ENCODE measurements around the gene PPP4R3B. TPM values are rescaled to one million over a fixed set of nuclear protein-coding genes. Genes with fewer than 3 reads are reported as not detected.
"Not testable (repeated sequence)": the region's sequence is repeated elsewhere in the genome, so short reads cannot be mapped to it uniquely, and the experiment has no call there.

The PPP4R3B gene
- total and polyA plus RNA-seq, 4 experiments from 2014 or later: 76.7 to 114 (median 97.8) TPM

DNA sequence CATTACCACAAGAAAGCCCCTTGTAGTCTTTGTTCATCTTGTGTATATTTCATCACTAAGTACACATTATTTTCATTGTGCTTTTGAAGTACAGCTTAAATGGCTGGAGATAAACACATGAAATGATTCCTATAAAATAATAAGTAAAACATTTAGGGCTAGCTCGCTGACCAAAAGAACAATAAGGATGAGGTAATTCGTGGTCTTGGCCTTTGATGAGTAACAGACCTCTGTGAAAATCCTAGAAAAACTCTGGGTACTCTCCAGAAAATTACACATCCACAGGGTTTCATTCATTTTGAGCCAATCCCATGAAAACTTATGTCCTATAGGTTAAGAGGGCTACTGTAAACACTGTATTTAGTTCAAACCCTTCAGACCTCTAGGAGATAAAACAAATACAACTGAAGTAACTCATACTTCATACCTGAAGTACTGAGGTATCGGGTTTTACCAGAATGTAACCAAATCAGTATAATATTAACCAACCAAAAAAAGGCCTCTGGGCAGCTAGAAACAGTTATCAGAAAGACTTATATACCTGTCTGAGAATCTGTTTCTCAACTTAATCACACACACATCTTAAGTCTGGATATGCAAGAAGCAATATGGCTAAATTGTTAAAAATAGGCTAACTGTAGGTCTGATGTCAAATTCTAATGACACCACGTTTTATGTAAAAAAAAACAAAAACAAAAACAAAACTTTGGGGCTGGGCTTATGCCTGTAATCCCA, 66.9 kb downstream of the PPP4R3B start:
- no peaks in the 10 kb centered on the region for H3K9me3 ChIP-seq (ENCODE audit: control insufficient read depth in 1 of 2, low read length in 2 of 2)
- H3K27ac ChIP-seq (ENCODE audit: low read depth, low read length): no peak overlapping the region
- no peaks in the 10 kb centered on the region for H3K27me3 ChIP-seq (ENCODE audit: insufficient read depth, low read length)
- POLR2A ChIA-PET (ENCODE audit: partially characterized antibody): interaction anchor here (1.0 to 1.8 kb wide), 2 partner anchors 20 to 31 kb away, joined by 5 read pairs; partner anchors contain the start of gene CFAP36
- CTCF ChIA-PET (ENCODE audit: partially characterized antibody): interaction anchor here (0.8 kb wide), 1 partner anchor 12 kb away, joined by 3 read pairs; no protein-coding TSS in a partner anchor
- no peak overlapping the region for H3K4me3 ChIP-seq (ENCODE audit: low read length in 2 of 2)
- Mint-ChIP-seq H3K9me3 (no peaks in the 10 kb centered on the region), H3K4me1 (peaks cover 3 to 7% (median 5%) of the 10 kb centered on the region in 4 donors), H3K4me3 (no peak overlapping the region), H3K27me3 (no peaks in the 10 kb centered on the region), H3K36me3 (peaks cover 22 to 54% of the 10 kb centered on the region in 2 donors), H3K27ac (peak overlapping the region in 3 of 7 donors; percentile 47 to 73 (median 59))
- intact Hi-C loops (cut with micrococcal nuclease): no loop called here
- H3K36me3 ChIP-seq (ENCODE audit: insufficient read depth, low read length): peaks cover 26% of the 10 kb centered on the region
- DNase-seq: no peak
- no peaks in the 10 kb centered on the region for H3K4me1 ChIP-seq (ENCODE audit: insufficient read depth, low read length)

GRCh38 chr2:55547679-55548078, 69.7 kb downstream of the PPP4R3B start:
- Mint-ChIP-seq H3K36me3 (peaks cover 37 to 50% of the 10 kb centered on the region in 2 donors), H3K27ac (peak overlapping the region in 3 of 7 donors; percentile 30 to 43 (median 37))
- DNase-seq; intact Hi-C loops (cut with micrococcal nuclease); H3K4me3 ChIP-seq (ENCODE audit: low read length in 2 of 2); H3K27ac ChIP-seq (ENCODE audit: low read depth, low read length); H3K4me1 Mint-ChIP-seq; CTCF ChIA-PET (ENCODE audit: partially characterized antibody); H3K9me3 Mint-ChIP-seq; H3K9me3 ChIP-seq (ENCODE audit: control insufficient read depth in 1 of 2, low read length in 2 of 2); H3K27me3 Mint-ChIP-seq; H3K27me3 ChIP-seq (ENCODE audit: insufficient read depth, low read length); POLR2A ChIA-PET (ENCODE audit: partially characterized antibody); H3K4me1 ChIP-seq (ENCODE audit: insufficient read depth, low read length); H3K4me3 Mint-ChIP-seq: not testable (repeated sequence)
- H3K36me3 ChIP-seq (ENCODE audit: insufficient read depth, low read length): peaks cover 30% of the 10 kb centered on the region

- DNase-seq: no peak
- Histone ChIP-seq H3K4me1 (ENCODE audit: insufficient read depth, low read length) (no peaks in the 10 kb centered on the region), H3K27me3 (ENCODE audit: insufficient read depth, low read length) (no peaks in the 10 kb centered on the region), H3K9me3 (ENCODE audit: control insufficient read depth in 1 of 2, low read length in 2 of 2) (no peaks in the 10 kb centered on the region), H3K36me3 (ENCODE audit: insufficient read depth, low read length) (peaks cover 26% of the 10 kb centered on the region), H3K4me3 (ENCODE audit: low read length in 2 of 2) (no peak overlapping the region), H3K27ac (ENCODE audit: low read depth, low read length) (no peak overlapping the region)
- H3K27ac Mint-ChIP-seq: peak overlapping the region in 1 of 7 donors; percentile 30
- no peak overlapping the region for H3K4me3 Mint-ChIP-seq
- intact Hi-C loops (cut with micrococcal nuclease): no loop called here
- H3K9me3 Mint-ChIP-seq: no peaks in the 10 kb centered on the region
- POLR2A ChIA-PET (ENCODE audit: partially characterized antibody): no interaction called here
- H3K27me3 Mint-ChIP-seq: no peaks in the 10 kb centered on the region
- CTCF ChIA-PET (ENCODE audit: partially characterized antibody): no interaction called here
- peaks cover 41 to 49% of the 10 kb centered on the region in 2 donors for H3K36me3 Mint-ChIP-seq
- peaks cover 0 to 6% (median 3%) of the 10 kb centered on the region in 4 donors for H3K4me1 Mint-ChIP-seq
Measured at GRCh38 chr2:55547001-55547400, 70.4 kb downstream of the PPP4R3B start.

- POLR2A ChIA-PET (ENCODE audit: partially characterized antibody): interaction anchor here (0.6 to 4.1 kb wide), 11 partner anchors 9 to 307 kb away, joined by 3 to 118 read pairs (median 4); partner anchors contain the start of genes CFAP36, CLHC1, PPP4R3B and RPS27A
- Mint-ChIP-seq H3K27me3 (no peaks in the 10 kb centered on the region), H3K36me3 (peaks cover 40 to 47% of the 10 kb centered on the region in 2 donors), H3K4me3 (peak overlapping the region in 7 of 8 donors; percentile 3 to 77 (median 54)), H3K27ac (peak overlapping the region; percentile 61 to 93 (median 87)), H3K4me1 (peaks cover 21 to 32% (median 28%) of the 10 kb centered on the region in 4 donors), H3K9me3 (no peaks in the 10 kb centered on the region)
- H3K4me3 ChIP-seq (ENCODE audit: low read length in 2 of 2): peak overlapping the region in 1 of 2 donors; percentile 25
- intact Hi-C loops (cut with micrococcal nuclease): loop anchor here (1.0 kb wide), 1 partner anchor 11 kb away; the partner anchor contains the start of gene CFAP36
- DNase-seq: peak; percentile 40 to 67 (median 52)
- CTCF ChIA-PET (ENCODE audit: partially characterized antibody): interaction anchor here (2.9 kb wide), 1 partner anchor 11 kb away, joined by 15 read pairs; the partner anchor contains the start of gene CFAP36
- peak overlapping the region; percentile 36 for H3K27ac ChIP-seq (ENCODE audit: low read depth, low read length)
- H3K36me3 ChIP-seq (ENCODE audit: insufficient read depth, low read length): peaks cover 5% of the 10 kb centered on the region
- H3K27me3 ChIP-seq (ENCODE audit: insufficient read depth, low read length): no peaks in the 10 kb centered on the region
- H3K9me3 ChIP-seq (ENCODE audit: control insufficient read depth in 1 of 2, low read length in 2 of 2): no peaks in the 10 kb centered on the region
- H3K4me1 ChIP-seq (ENCODE audit: insufficient read depth, low read length): peaks cover 27% of the 10 kb centered on the region
Measured at GRCh38 chr2:55530539-55531081, 86.8 kb downstream of the PPP4R3B start.

DNA sequence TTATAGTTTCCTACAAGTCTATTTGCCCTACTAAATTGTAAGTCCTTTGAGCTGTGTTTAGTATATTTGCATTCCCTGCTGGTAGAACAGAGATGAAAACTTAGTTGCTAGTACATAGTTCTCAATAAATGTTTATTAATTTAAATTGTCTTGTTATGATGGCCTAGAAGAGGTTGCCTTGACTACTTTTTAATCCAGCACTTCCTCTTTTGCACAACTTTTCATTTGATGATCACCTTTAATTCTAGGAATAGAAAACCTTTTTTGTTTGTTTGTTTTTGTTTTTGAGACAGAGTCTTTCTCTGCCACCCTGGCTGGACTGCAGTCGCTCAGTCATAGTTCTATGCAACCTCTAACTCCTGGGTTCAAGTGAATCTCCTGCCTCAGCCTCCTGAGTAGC, 91.2 kb downstream of the PPP4R3B start:
- POLR2A ChIA-PET (ENCODE audit: partially characterized antibody): interaction anchor here (0.6 to 0.9 kb wide), 2 partner anchors 90 to 91 kb away, joined by 3 to 4 read pairs; partner anchors contain the start of gene PPP4R3B

DNA sequence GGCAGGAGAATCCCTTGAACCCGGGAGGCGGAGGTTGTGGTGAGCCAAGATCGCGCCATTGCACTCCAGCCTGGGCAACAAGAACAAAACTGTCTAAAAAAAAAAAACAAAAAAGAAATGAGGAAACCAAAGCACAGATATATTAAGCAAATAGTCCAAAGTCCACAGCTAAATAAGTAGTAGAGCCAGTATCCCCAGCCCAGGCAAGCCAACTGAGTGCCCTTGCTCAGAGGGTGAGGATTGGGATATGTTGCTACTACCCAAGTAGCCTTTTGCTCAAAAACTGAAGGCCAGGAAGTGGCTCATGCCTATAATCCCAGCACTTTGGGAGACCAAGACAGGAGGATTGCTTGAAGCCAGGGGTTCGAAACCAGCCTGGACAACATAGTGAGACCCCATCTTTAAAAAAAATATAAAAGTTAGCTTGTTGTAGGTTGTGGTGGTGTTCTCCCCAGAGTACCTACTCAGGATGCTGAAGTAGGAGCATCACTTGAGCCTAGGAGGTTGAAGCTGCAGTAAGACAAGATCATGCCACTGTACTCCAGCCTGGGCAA, 92.5 kb downstream of the PPP4R3B start:
- intact Hi-C loops (cut with micrococcal nuclease): no loop called here
- POLR2A ChIA-PET (ENCODE audit: partially characterized antibody): no interaction called here

More for the DNA sequence above, 91.2 kb downstream of the PPP4R3B start:
- intact Hi-C loops (cut with micrococcal nuclease): no loop called here
- Histone ChIP-seq H3K27me3 (ENCODE audit: insufficient read depth, low read length) (no peaks in the 10 kb centered on the region), H3K4me3 (ENCODE audit: low read length in 2 of 2) (no peak overlapping the region), H3K36me3 (ENCODE audit: insufficient read depth, low read length) (peaks cover 12% of the 10 kb centered on the region), H3K9me3 (ENCODE audit: control insufficient read depth in 1 of 2, low read length in 2 of 2) (no peaks in the 10 kb centered on the region), H3K27ac (ENCODE audit: low read depth, low read length) (no peak overlapping the region), H3K4me1 (ENCODE audit: insufficient read depth, low read length) (peaks cover 24% of the 10 kb centered on the region)
- Mint-ChIP-seq H3K36me3 (peaks cover 34 to 41% of the 10 kb centered on the region in 2 donors), H3K4me3 (no peak overlapping the region), H3K27ac (peak overlapping the region in 2 of 7 donors; percentile 3 to 53), H3K9me3 (no peaks in the 10 kb centered on the region), H3K27me3 (no peaks in the 10 kb centered on the region), H3K4me1 (peaks cover 16 to 23% (median 21%) of the 10 kb centered on the region in 4 donors)
- DNase-seq: no peak
- CTCF ChIA-PET (ENCODE audit: partially characterized antibody): no interaction called here

More for the DNA sequence above, 92.5 kb downstream of the PPP4R3B start:
- CTCF ChIA-PET (ENCODE audit: partially characterized antibody): no interaction called here
- Histone ChIP-seq H3K27ac (ENCODE audit: low read depth, low read length) (no peak overlapping the region), H3K4me1 (ENCODE audit: insufficient read depth, low read length) (peaks cover 21% of the 10 kb centered on the region), H3K4me3 (ENCODE audit: low read length in 2 of 2) (no peak overlapping the region), H3K27me3 (ENCODE audit: insufficient read depth, low read length) (no peaks in the 10 kb centered on the region), H3K9me3 (ENCODE audit: control insufficient read depth in 1 of 2, low read length in 2 of 2) (no peaks in the 10 kb centered on the region), H3K36me3 (ENCODE audit: insufficient read depth, low read length) (peaks cover 12% of the 10 kb centered on the region)
- H3K4me3 Mint-ChIP-seq: no peak overlapping the region
- peak overlapping the region in 1 of 7 donors; percentile 37 for H3K27ac Mint-ChIP-seq
- DNase-seq: no peak
- H3K4me1 Mint-ChIP-seq: peaks cover 12 to 19% (median 18%) of the 10 kb centered on the region in 4 donors
- no peaks in the 10 kb centered on the region for H3K9me3 Mint-ChIP-seq
- peaks cover 33 to 34% of the 10 kb centered on the region in 2 donors for H3K36me3 Mint-ChIP-seq
- no peaks in the 10 kb centered on the region for H3K27me3 Mint-ChIP-seq

Measured in CD4-positive, alpha-beta memory T cell (primary cell).